Body of pancreas (tissue), 4 donors: ENCODE data around the gene DIDO1. TPM values are rescaled to one million over a fixed set of nuclear protein-coding genes. Genes with fewer than 3 reads are reported as not detected.

ENCODE experiments used
- ATAC-seq: fragments of 150-250 bp; one replicate; pipeline ENCODE4 v1.9.1; 2016
- DNase-seq, 4 donors: peaks; one replicate each; pipeline ENCODE4 v3.0.0-alpha.2; 2019
- H3K27ac ChIP-seq, 4 donors: fragments of 200-600 bp; sonication (generic); 1 replicate in 3 of 4; 2 replicates in 1 of 4; pipeline versions ENCODE4 v1.5.1 to v1.6.1; 2016 to 2019; ENCODE audit warnings: mild to moderate bottlenecking in 1 of 4, mixed read lengths in 1 of 4, moderate library complexity in 1 of 4
- H3K27me3 ChIP-seq, 2 donors: fragments of 200-600 bp; sonication (generic); one replicate each; pipeline ENCODE4 v1.6.0; 2016; ENCODE audit warnings: mild to moderate bottlenecking in 1 of 2
- H3K36me3 ChIP-seq, 2 donors: fragments of 200-600 bp; sonication (generic); replicated peaks in 1 of 2; 2 replicates each; pipeline ENCODE4 v1.5.1; 2016; ENCODE audit warnings: low read depth in 2 of 2; ENCODE audit not compliant: insufficient read depth in 1 of 2
- H3K4me1 ChIP-seq: fragments of 200-600 bp; sonication (generic); one replicate; pipeline ENCODE4 v1.6.0; 2016
- H3K4me3 ChIP-seq, 2 donors: fragments of 200-600 bp; sonication (generic); 1 replicate in 1 of 2; 2 replicates in 1 of 2; pipeline ENCODE4 v1.5.1; 2016 to 2019
- H3K9me3 ChIP-seq, 3 donors: fragments of 200-600 bp; sonication (generic); 1 replicate in 2 of 3; 2 replicates in 1 of 3; pipeline ENCODE4 v1.5.1; 2016
- CTCF ChIP-seq, 7 experiments: fragments of 450-650 bp in 4 of 7; fragments of 200-600 bp in 3 of 7; sonication (generic) in 3 of 7; IDR thresholded peaks; one replicate each; pipeline ENCODE4 v1.5.1; 2016 to 2019; ENCODE audit warnings: antibody characterized with exemption in 7 of 7
- POLR2A ChIP-seq, 3 donors: fragments of 450-650 bp; IDR thresholded peaks; one replicate each; pipeline ENCODE4 v1.6.1; 2016; ENCODE audit warnings: antibody characterized with exemption in 3 of 3, mild to moderate bottlenecking in 2 of 3
- WGBS, 2 donors: methylation state at CpG; one replicate each; pipeline ENCODE4 v1.1.5; 2017; 5-methylcytosine and 5-hydroxymethylcytosine counted together
- intact Hi-C: fragments of 100-400 bp; cut with DNase I; formaldehyde crosslinking; loops from one replicate; pipeline ENCODE4 v1.15.1; 2023
- total RNA-seq, 2 donors: library from RNA; depleted of rRNA; stranded (reverse); fragments of >200 nt; gene quantifications; one replicate each; pipeline ENCODE4 v1.1.0, GENCODE V29; 2016

The DIDO1 gene
- total RNA-seq, 2 donors from 2014 or later, result 38.4 to 51.7 TPM

GRCh38 chr20:62872862-62873261 lies 53.4 kb downstream of the DIDO1 start:
- intact Hi-C loops, result no loop called here
- 63 to 72% methylated on average over 6 of the region's 6 CpGs for WGBS, 2 donors
- ATAC-seq (no peak), DNase-seq (no peak)
- Histone ChIP-seq H3K9me3 (no peaks in the 10 kb centered on the region), H3K4me3 (no peak overlapping the region), H3K4me1 (peaks cover 11% of the 10 kb centered on the region), H3K27me3 (no peaks in the 10 kb centered on the region), H3K36me3 (no peaks in the 10 kb centered on the region), H3K27ac (no peak overlapping the region)
- TF ChIP-seq POLR2A (IDR thresholded peaks at IDR 0.05) (no peak), CTCF (IDR thresholded peaks at IDR 0.05) (no peak)

GRCh38 chr20:62872184-62872847 lies 54.0 kb downstream of the DIDO1 start:
- no peak for ATAC-seq
- Histone ChIP-seq H3K27me3 (no peaks in the 10 kb centered on the region), H3K4me3 (no peak overlapping the region), H3K9me3 (no peaks in the 10 kb centered on the region), H3K36me3 (no peaks in the 10 kb centered on the region), H3K27ac (no peak overlapping the region), H3K4me1 (peaks cover 10% of the 10 kb centered on the region)
- WGBS, 2 donors, result 54 to 56% methylated on average over 17 to 18 of the region's 18 CpGs
- intact Hi-C loops, result no loop called here
- TF ChIP-seq POLR2A (IDR thresholded peaks at IDR 0.05) (no peak), CTCF (IDR thresholded peaks at IDR 0.05) (no peak)
- DNase-seq, result no peak

- TF ChIP-seq CTCF (IDR thresholded peaks at IDR 0.05), result no peak
- TF ChIP-seq POLR2A (IDR thresholded peaks at IDR 0.05), result no peak
- Histone ChIP-seq H3K27me3 (no peaks in the 10 kb centered on the region), H3K4me3 (no peak overlapping the region), H3K9me3 (no peaks in the 10 kb centered on the region), H3K27ac (no peak overlapping the region), H3K36me3 (no peaks in the 10 kb centered on the region), H3K4me1 (peaks cover 19% of the 10 kb centered on the region)
- intact Hi-C loops, result no loop called here
- no peak for ATAC-seq
- 87 to 90% methylated on average over 7 of the region's 7 CpGs for WGBS, 2 donors
- DNase-seq, result no peak
Observed at GRCh38 chr20:62864207-62864606, 62.1 kb downstream of the DIDO1 start.

GRCh38 chr20:62861726-62862336 lies 64.5 kb downstream of the DIDO1 start, which contains the start of gene TCFL5:
TCFL5 (minus strand) TSS chr20:62861822; CDS start chr20:62861670, 152 bp downstream.
- no peak within 1 kb of the TSS for H3K4me3 ChIP-seq
- H3K9me3 ChIP-seq, result no peaks in the 10 kb centered on the region
- WGBS, 2 donors, result 14 to 84% methylated on average over 7 to 37 of the region's 70 CpGs
- TF ChIP-seq CTCF (IDR thresholded peaks at IDR 0.05) (no peak), POLR2A (IDR thresholded peaks at IDR 0.05) (no peak)
- H3K4me1 ChIP-seq, result peaks cover 19% of the 10 kb centered on the region
- intact Hi-C loops, result no loop called here
- DNase-seq, result peak; percentile 81 to 91 (median 90)
- H3K36me3 ChIP-seq, result no peaks in the 10 kb centered on the region
- H3K27ac ChIP-seq, result peak within 1 kb of the TSS in 2 of 4 donors; percentile 16 to 45
- H3K27me3 ChIP-seq, result no peaks in the 10 kb centered on the region
- ATAC-seq, result peak; percentile 91
